ENCODE data around the gene ARHGAP22.
"Not testable (repeated sequence)": the region's sequence is repeated elsewhere in the genome, so short reads cannot be mapped to it uniquely, and the experiment has no call there.

The ARHGAP22 gene

GRCh38 chr10:48423884-48424283 lies 181.0 kb downstream of the ARHGAP22 start:
- DNase-seq (ENCODE audit: low read depth, low spot score) = no peak
- H3K4me3 ChIP-seq (ENCODE audit: low read length) = no peak overlapping the region

- not testable (repeated sequence) for H3K4me3 ChIP-seq (ENCODE audit: low read length); DNase-seq (ENCODE audit: low read depth, low spot score)
Observed at GRCh38 chr10:48421862-48422261, 183.0 kb downstream of the ARHGAP22 start.

GRCh38 chr10:48419714-48420113 lies 185.2 kb downstream of the ARHGAP22 start:
- H3K4me3 ChIP-seq (ENCODE audit: low read length) = no peak overlapping the region
- no peak for DNase-seq (ENCODE audit: low read depth, low spot score)

- no peak for DNase-seq (ENCODE audit: low read depth, low spot score)
- H3K4me3 ChIP-seq (ENCODE audit: low read length) = no peak overlapping the region
Observed at GRCh38 chr10:48418189-48418788, 186.6 kb downstream of the ARHGAP22 start.

- no peak for DNase-seq (ENCODE audit: low read depth, low spot score)
- no peak overlapping the region for H3K4me3 ChIP-seq (ENCODE audit: low read length)
Observed at GRCh38 chr10:48417374-48417773, 187.5 kb downstream of the ARHGAP22 start.

- no peak for DNase-seq (ENCODE audit: low read depth, low spot score)
- no peak overlapping the region for H3K4me3 ChIP-seq (ENCODE audit: low read length)
Observed at GRCh38 chr10:48416584-48417232, 188.2 kb downstream of the ARHGAP22 start.

GRCh38 chr10:48414778-48415177 lies 190.1 kb downstream of the ARHGAP22 start:
- no peak for DNase-seq (ENCODE audit: low read depth, low spot score)
- H3K4me3 ChIP-seq (ENCODE audit: low read length) = no peak overlapping the region

GRCh38 chr10:48414160-48414559 lies 190.7 kb downstream of the ARHGAP22 start:
- DNase-seq (ENCODE audit: low read depth, low spot score) = no peak
- no peak overlapping the region for H3K4me3 ChIP-seq (ENCODE audit: low read length)

GRCh38 chr10:48412933-48413332 lies 191.9 kb downstream of the ARHGAP22 start:
- DNase-seq (ENCODE audit: low read depth, low spot score) = no peak
- no peak overlapping the region for H3K4me3 ChIP-seq (ENCODE audit: low read length)

- no peak overlapping the region for H3K4me3 ChIP-seq (ENCODE audit: low read length)
- DNase-seq (ENCODE audit: low read depth, low spot score) = no peak
Observed at GRCh38 chr10:48412081-48412480, 192.8 kb downstream of the ARHGAP22 start.

- no peak for DNase-seq (ENCODE audit: low read depth, low spot score)
- no peak overlapping the region for H3K4me3 ChIP-seq (ENCODE audit: low read length)
Observed at GRCh38 chr10:48411510-48411909, 193.4 kb downstream of the ARHGAP22 start.

GRCh38 chr10:48410503-48410902 lies 194.4 kb downstream of the ARHGAP22 start:
- H3K4me3 ChIP-seq (ENCODE audit: low read length) = no peak overlapping the region
- DNase-seq (ENCODE audit: low read depth, low spot score) = no peak

- no peak for DNase-seq (ENCODE audit: low read depth, low spot score)
- H3K4me3 ChIP-seq (ENCODE audit: low read length) = no peak overlapping the region
Observed at GRCh38 chr10:48406658-48407057, 198.2 kb downstream of the ARHGAP22 start.

GRCh38 chr10:48406204-48406603 lies 198.7 kb downstream of the ARHGAP22 start:
- no peak overlapping the region for H3K4me3 ChIP-seq (ENCODE audit: low read length)
- DNase-seq (ENCODE audit: low read depth, low spot score) = no peak

- no peak for DNase-seq (ENCODE audit: low read depth, low spot score)
- no peak overlapping the region for H3K4me3 ChIP-seq (ENCODE audit: low read length)
Observed at GRCh38 chr10:48404646-48405045, 200.2 kb downstream of the ARHGAP22 start.

GRCh38 chr10:48400850-48401220 lies 204.0 kb downstream of the ARHGAP22 start:
- no peak overlapping the region for H3K4me3 ChIP-seq (ENCODE audit: low read length)
- no peak for DNase-seq (ENCODE audit: low read depth, low spot score)

GRCh38 chr10:48400129-48400849 lies 204.6 kb downstream of the ARHGAP22 start:
- H3K4me3 ChIP-seq (ENCODE audit: low read length) = no peak overlapping the region
- no peak for DNase-seq (ENCODE audit: low read depth, low spot score)

- no peak for DNase-seq (ENCODE audit: low read depth, low spot score)
- no peak overlapping the region for H3K4me3 ChIP-seq (ENCODE audit: low read length)
Observed at GRCh38 chr10:48399551-48399950, 205.3 kb downstream of the ARHGAP22 start.

- no peak overlapping the region for H3K4me3 ChIP-seq (ENCODE audit: low read length)
- no peak for DNase-seq (ENCODE audit: low read depth, low spot score)
Observed at GRCh38 chr10:48399056-48399541, 205.8 kb downstream of the ARHGAP22 start.

GRCh38 chr10:48398261-48398660 lies 206.6 kb downstream of the ARHGAP22 start:
- no peak overlapping the region for H3K4me3 ChIP-seq (ENCODE audit: low read length)
- no peak for DNase-seq (ENCODE audit: low read depth, low spot score)

All from Jurkat, Clone E6-1 (cell line).